BJ (cell line): ENCODE data around the gene CCR5AS.
"Not testable (repeated sequence)": the region's sequence is repeated elsewhere in the genome, so short reads cannot be mapped to it uniquely, and the experiment has no call there.

Experiments
- CTCF ChIA-PET: fragments of 350-600 bp; formaldehyde crosslinking; extraction: SDS; loops from one replicate; lab custom pipeline; 2021; ENCODE audit warnings: antibody characterized with exemption, inconsistent platforms; lab: Yijun Ruan, JAX
- POLR2A ChIA-PET: fragments of 300-600 bp; sonication (Branson Sonifier 250); formaldehyde crosslinking; extraction: SDS; loops from one replicate; lab custom pipeline; 2021; ENCODE audit warnings: antibody characterized with exemption; lab: Charles Lee
- DNase-seq: peaks from one replicate; pipeline ENCODE4 v3.0.0-alpha.2; 2011; ENCODE audit warnings: low read depth
- H3K27me3 ChIP-seq: 2 replicates; pipeline ENCODE4 v1.6.0; 2011; ENCODE audit warnings: low read length; ENCODE audit not compliant: control insufficient read depth, insufficient read depth
- H3K36me3 ChIP-seq: 2 replicates; pipeline ENCODE4 v1.5.1; 2011; ENCODE audit warnings: low read length; ENCODE audit not compliant: control insufficient read depth, insufficient read depth
- H3K4me3 ChIP-seq: 2 replicates; pipeline ENCODE4 v1.5.1; 2011; ENCODE audit warnings: low read depth, mild to moderate bottlenecking, control low read depth, low read length
- CTCF ChIP-seq: IDR thresholded peaks from 2 replicates; pipeline ENCODE4 v1.5.1; 2011; ENCODE audit warnings: low read depth, mild to moderate bottlenecking, control low read depth, inconsistent platforms, low read length, moderate library complexity; ENCODE audit not compliant: insufficient read depth

The CCR5AS gene

GRCh38 chr3:46409739-46410489 is 3.0 kb upstream of the CCR5AS start:
- H3K4me3 ChIP-seq: no peak overlapping the region
- POLR2A ChIA-PET: no interaction called here
- no peak for TF ChIP-seq CTCF
- H3K36me3 ChIP-seq: no peaks in the 10 kb centered on the region
- no peaks in the 10 kb centered on the region for H3K27me3 ChIP-seq
- DNase-seq: no peak
- CTCF ChIA-PET: interaction anchor here (0.9 kb wide), 1 partner anchor 14 kb away, joined by 3 read pairs; no protein-coding TSS in a partner anchor

DNA sequence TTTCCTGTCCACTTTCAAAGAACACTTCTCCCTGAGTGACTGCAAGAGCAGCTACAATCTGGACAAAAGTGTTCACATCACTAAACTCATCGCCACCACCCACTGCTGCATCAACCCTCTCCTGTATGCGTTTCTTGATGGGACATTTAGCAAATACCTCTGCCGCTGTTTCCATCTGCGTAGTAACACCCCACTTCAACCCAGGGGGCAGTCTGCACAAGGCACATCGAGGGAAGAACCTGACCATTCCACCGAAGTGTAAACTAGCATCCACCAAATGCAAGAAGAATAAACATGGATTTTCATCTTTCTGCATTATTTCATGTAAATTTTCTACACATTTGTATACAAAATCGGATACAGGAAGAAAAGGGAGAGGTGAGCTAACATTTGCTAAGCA is 2.0 kb upstream of the CCR5AS start:
- ChIA-PET CTCF (interaction anchor here (0.9 to 3.1 kb wide), 2 partner anchors 10 to 13 kb away, joined by 3 to 11 read pairs; no protein-coding TSS in a partner anchor), POLR2A (no interaction called here)
- no peaks in the 10 kb centered on the region for H3K36me3 ChIP-seq
- TF ChIP-seq CTCF: no peak
- no peak overlapping the region for H3K4me3 ChIP-seq
- no peaks in the 10 kb centered on the region; the same call in 1 of the 2 replicates for H3K27me3 ChIP-seq
- no peak for DNase-seq

DNA sequence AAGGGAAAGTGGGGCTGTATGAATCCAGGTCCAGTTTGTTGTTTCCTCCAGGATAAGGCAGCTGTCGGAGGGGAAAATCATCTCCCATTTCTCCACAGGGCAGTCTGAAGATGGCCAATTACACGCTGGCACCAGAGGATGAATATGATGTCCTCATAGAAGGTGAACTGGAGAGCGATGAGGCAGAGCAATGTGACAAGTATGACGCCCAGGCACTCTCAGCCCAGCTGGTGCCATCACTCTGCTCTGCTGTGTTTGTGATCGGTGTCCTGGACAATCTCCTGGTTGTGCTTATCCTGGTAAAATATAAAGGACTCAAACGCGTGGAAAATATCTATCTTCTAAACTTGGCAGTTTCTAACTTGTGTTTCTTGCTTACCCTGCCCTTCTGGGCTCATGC is 1.1 kb upstream of the CCR5AS start:
- H3K36me3 ChIP-seq: no peaks in the 10 kb centered on the region
- TF ChIP-seq CTCF: no peak
- ChIA-PET POLR2A (no interaction called here), CTCF (interaction anchor here (1.3 to 3.1 kb wide), 2 partner anchors 9 to 17 kb away, joined by 3 to 11 read pairs; no protein-coding TSS in a partner anchor)
- no peaks in the 10 kb centered on the region; the same call in 1 of the 2 replicates for H3K27me3 ChIP-seq
- no peak overlapping the region for H3K4me3 ChIP-seq
- no peak for DNase-seq

GRCh38 chr3:46406443-46406787 is 451 bp downstream of the CCR5AS start:
- no peak for DNase-seq
- POLR2A ChIA-PET: no interaction called here
- H3K36me3 ChIP-seq: no peaks in the 10 kb centered on the region
- no peaks in the 10 kb centered on the region; the same call in 1 of the 2 replicates for H3K27me3 ChIP-seq
- H3K4me3 ChIP-seq: no peak overlapping the region
- CTCF ChIA-PET: interaction anchor here (3.1 kb wide), 1 partner anchor 7 kb away, joined by 11 read pairs; no protein-coding TSS in a partner anchor
- no peak for TF ChIP-seq CTCF

DNA sequence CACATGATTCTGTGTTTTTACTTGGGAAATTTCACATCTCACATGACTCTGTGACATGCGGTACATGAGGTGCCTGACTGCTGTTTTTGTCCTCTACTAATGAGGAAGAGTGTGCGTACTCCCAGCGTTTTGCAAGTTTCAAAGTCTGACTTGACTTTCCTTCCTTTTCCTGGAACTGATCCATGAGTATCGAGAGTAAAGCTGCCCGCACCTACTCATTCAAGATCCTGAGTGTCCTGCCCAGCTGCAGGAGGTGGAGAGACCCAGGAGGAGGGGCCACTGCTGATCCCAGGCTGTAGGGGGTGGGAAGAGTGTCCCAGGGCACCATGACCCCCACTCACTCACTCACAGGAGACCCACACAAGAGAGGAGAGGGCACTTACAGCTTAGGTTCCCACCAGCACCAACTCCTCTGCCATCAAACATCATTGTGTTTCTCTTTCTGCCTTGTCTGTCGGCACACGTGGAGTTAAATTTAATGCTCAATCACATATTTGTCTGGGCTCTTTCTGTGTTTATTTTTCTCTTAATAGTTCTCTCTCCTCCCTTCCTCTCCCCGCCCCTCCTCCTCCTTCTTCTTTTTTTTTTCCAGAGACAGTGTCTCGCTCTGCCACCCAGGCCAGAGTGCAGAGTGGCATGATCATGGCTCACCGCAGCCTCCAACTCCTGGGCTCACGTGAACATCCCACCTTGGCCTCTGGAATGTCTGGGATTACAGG is 1.4 kb downstream of the CCR5AS start:
- no peak for TF ChIP-seq CTCF
- Histone ChIP-seq H3K4me3 (no peak overlapping the region), H3K27me3 (peaks cover 1% of the 10 kb centered on the region; the same call in 1 of the 2 replicates), H3K36me3 (no peaks in the 10 kb centered on the region)
- no peak for DNase-seq
- ChIA-PET POLR2A (no interaction called here), CTCF (no interaction called here)

DNA sequence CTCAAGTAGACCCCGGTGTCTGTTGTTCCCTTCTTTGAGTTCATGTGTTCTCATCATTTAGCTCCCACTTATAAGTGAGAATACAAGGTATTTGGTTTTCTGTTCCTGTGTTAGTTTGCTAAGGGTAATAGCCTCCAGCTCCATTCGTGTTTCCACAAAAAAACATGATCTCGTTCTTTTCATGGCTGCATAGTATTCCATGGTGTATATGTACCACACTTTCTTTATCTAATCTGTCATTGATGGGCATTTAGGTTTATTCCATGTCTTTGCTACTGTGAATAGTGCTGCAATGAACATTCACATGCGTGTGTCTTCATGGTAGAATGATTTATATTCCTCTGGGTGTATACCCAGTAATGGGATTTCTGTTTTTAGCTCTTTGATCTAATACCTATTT is 4.0 kb downstream of the CCR5AS start:
- H3K36me3 ChIP-seq, POLR2A ChIA-PET, H3K4me3 ChIP-seq, H3K27me3 ChIP-seq, DNase-seq: not testable (repeated sequence)
- CTCF ChIA-PET: interaction anchor here (0.9 kb wide), 1 partner anchor 25 kb away, joined by 3 read pairs; no protein-coding TSS in a partner anchor
